ENCODE results near the gene GGPS1.

GGPS1 gene

DNA sequence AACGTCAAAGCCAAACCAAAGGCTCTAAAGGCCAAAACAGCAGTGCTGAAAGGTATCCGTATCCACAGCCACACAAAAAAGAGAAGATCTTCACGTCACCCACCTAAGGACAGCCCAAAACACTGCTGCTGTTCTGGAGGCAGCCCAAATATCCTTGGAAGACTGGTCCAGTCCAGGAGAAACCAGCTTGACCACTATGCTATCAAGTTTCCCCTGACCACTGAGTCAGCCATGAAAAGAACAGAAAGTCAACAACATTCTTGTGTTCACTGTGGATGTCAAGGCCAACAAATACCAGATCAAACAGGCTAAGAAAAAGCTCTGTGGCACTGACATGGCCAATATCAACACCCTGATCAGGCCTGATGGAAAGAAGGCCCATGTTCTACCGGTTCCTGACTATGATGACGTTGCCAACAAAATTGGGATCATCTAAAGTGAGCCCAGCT lies 32.4 kb upstream of the GGPS1 start:
- no peak overlapping the region for H3K4me3 ChIP-seq (replicated peaks in 1 of 2; ENCODE audit: low read depth in 2 of 2, low read length in 2 of 2)
- peak; percentile 40 to 67 for DNase-seq (ENCODE audit: low read depth in 2 of 2)
- TF ChIP-seq, protein P1, sequence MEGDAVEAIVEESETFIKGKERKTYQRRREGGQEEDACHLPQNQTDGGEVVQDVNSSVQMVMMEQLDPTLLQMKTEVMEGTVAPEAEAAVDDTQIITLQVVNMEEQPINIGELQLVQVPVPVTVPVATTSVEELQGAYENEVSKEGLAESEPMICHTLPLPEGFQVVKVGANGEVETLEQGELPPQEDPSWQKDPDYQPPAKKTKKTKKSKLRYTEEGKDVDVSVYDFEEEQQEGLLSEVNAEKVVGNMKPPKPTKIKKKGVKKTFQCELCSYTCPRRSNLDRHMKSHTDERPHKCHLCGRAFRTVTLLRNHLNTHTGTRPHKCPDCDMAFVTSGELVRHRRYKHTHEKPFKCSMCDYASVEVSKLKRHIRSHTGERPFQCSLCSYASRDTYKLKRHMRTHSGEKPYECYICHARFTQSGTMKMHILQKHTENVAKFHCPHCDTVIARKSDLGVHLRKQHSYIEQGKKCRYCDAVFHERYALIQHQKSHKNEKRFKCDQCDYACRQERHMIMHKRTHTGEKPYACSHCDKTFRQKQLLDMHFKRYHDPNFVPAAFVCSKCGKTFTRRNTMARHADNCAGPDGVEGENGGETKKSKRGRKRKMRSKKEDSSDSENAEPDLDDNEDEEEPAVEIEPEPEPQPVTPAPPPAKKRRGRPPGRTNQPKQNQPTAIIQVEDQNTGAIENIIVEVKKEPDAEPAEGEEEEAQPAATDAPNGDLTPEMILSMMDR (IDR thresholded peaks at IDR 0.05; ENCODE audit: low read depth, low read length) = no peak

DNA sequence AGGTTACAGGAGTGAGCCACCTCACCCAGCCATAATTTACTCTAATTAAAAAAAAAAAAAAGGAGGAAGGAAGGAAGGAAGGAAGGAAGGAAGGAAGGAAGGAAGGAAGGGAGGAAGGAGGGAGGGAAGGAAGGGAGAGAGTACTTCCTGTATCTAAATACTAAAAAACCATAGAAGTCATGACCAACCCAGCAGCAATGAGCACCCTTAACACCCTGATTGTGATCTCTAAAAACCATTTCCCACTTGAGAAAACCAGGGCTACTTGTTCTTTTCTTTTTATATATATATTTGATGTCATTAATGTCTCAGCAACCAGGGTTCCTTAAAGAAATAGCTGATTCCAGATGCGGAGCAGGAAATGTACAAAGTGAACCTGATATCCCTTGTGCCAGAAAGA lies 31.6 kb upstream of the GGPS1 start:
- no peak overlapping the region for H3K4me3 ChIP-seq (replicated peaks in 1 of 2; ENCODE audit: low read depth in 2 of 2, low read length in 2 of 2)
- no peak for DNase-seq (ENCODE audit: low read depth in 2 of 2)
- TF ChIP-seq, protein P1 (IDR thresholded peaks at IDR 0.05; ENCODE audit: low read depth, low read length) = no peak

DNA sequence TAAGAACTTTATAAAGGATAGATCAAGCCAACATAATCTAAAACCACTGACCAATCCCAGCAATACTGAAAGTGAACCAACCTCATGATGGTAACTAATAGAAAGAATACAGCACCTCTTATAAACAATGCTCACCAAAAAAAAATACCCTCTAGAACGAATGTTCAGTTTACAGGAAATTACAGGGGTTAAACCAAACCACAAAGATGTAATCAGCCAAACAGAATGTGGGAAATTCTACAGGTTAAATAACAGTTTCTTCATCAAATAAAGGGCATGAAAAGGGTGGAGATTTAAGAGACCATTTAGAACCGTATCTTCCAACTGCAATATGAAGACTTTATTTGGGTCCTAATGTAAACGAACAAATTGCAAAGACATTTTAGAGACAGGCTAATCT lies 30.8 kb upstream of the GGPS1 start:
- H3K4me3 ChIP-seq (replicated peaks in 1 of 2; ENCODE audit: low read depth in 2 of 2, low read length in 2 of 2) = no peak overlapping the region
- TF ChIP-seq, protein P1 (IDR thresholded peaks at IDR 0.05; ENCODE audit: low read depth, low read length) = no peak
- peak; percentile 20 to 58 for DNase-seq (ENCODE audit: low read depth in 2 of 2)

DNA sequence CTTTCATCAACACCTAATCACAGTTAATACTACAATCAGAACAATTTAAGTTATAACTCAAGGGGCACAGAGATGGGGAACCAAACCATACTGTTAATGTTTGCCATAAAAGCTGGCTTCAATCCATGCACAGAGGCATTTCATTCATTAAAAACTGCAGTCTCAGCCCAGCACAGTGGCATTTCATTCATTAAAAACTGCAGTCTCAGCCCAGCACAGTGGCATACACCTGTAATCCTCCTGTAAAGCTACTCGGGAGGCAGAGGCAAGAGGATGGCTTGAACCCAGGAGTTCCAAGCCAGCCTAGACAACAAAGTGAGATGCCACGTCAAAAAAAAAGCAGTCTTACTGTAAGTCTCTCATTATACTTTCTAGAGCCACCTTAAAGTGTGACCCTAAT lies 29.6 kb upstream of the GGPS1 start:
- no peak for DNase-seq (ENCODE audit: low read depth in 2 of 2)
- TF ChIP-seq, protein P1 (IDR thresholded peaks at IDR 0.05; ENCODE audit: low read depth, low read length) = no peak
- H3K4me3 ChIP-seq (replicated peaks in 1 of 2; ENCODE audit: low read depth in 2 of 2, low read length in 2 of 2) = no peak overlapping the region

DNA sequence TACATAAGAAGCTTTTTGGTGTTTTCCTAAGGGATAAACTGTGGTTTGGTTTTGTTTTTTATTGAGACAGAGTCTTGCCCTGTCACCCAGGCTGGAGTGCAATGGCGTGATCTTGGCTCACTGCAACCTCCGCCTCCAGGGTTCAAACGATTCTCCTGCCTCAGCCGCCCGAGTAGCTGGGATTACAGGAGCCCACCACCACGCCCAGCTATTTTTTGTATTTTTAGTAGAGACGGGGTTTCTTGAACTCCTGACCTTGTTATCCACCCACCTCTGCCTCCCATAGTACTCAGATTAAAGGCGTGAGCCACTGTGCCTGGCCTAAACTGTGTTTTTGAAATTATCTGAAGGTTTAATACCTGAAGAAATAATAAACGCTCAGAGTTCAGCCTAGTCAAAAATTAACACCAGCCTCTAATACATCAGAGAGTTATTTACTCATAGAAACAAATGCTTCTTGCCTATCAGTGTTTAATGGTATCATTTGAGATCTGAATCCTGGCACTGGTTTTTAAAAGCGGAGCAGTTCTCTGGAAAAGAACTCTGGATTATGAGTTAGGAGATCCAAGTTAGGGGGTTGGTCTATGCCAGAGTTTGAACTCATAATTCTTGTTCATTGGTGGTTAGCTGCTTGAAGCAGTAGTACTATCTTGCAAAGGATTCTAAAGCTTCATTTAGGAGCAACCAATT lies 29.1 kb upstream of the GGPS1 start:
- no peak for DNase-seq (ENCODE audit: low read depth in 2 of 2)
- TF ChIP-seq, protein P1 (IDR thresholded peaks at IDR 0.05; ENCODE audit: low read depth, low read length) = no peak
- H3K4me3 ChIP-seq (replicated peaks in 1 of 2; ENCODE audit: low read depth in 2 of 2, low read length in 2 of 2) = no peak overlapping the region

DNA sequence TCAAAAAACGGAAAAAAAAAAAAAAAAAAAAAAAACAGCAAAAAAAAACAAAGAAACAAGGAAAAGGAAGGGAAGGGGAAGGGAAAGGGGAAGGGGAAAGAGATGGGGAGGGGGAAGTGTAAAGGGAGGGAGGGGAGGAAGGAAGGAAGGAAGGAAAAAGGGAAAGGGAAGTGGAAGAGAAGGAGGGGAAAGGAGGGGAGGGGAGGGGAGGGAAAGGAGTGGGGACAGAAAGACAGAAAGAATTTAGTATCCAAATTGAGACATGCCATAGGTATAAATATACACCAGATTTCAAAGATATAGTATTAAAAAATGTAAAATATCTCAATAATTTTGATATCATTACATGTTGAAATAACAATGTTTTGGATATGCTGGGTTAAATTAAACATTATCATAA lies 26.2 kb upstream of the GGPS1 start:
- TF ChIP-seq, protein P1 (IDR thresholded peaks at IDR 0.05; ENCODE audit: low read depth, low read length) = no peak
- no peak for DNase-seq (ENCODE audit: low read depth in 2 of 2)
- H3K4me3 ChIP-seq (replicated peaks in 1 of 2; ENCODE audit: low read depth in 2 of 2, low read length in 2 of 2) = no peak overlapping the region

Measured in cardiac fibroblast (primary cell).